Tibial nerve (tissue), 4 donors: Measurements from ENCODE around the gene B4GALT6. TPM values are rescaled to one million over a fixed set of nuclear protein-coding genes. Genes with fewer than 3 reads are reported as not detected.

Source experiments
- DNase-seq, 2 donors: peaks; one replicate each; pipeline ENCODE4 v3.0.0-alpha.2; 2019; ENCODE audit warnings: low spot score in 2 of 2
- H3K27ac ChIP-seq, 4 donors: fragments of 200-600 bp; sonication (generic) in 3 of 4; one replicate each; pipeline ENCODE4 v1.5.1; 2017 to 2019; ENCODE audit warnings: mild to moderate bottlenecking in 1 of 4
- H3K27me3 ChIP-seq, 2 donors: fragments of 200-600 bp; sonication (generic) in 1 of 2; one replicate each; pipeline versions ENCODE4 v1.5.1 to v1.6.0; 2017 to 2019
- H3K36me3 ChIP-seq, 3 donors: fragments of 200-600 bp; sonication (generic); one replicate each; pipeline ENCODE4 v1.5.1; 2018 to 2019
- H3K4me1 ChIP-seq, 4 donors: fragments of 200-600 bp; sonication (generic) in 3 of 4; one replicate each; pipeline ENCODE4 v1.5.1; 2017 to 2019
- H3K4me3 ChIP-seq, 4 donors: fragments of 200-600 bp; sonication (generic) in 3 of 4; one replicate each; pipeline ENCODE4 v1.5.1; 2017 to 2019; ENCODE audit warnings: mild to moderate bottlenecking in 1 of 4, moderate library complexity in 1 of 4
- H3K9me3 ChIP-seq, 4 donors: fragments of 200-600 bp; sonication (generic) in 3 of 4; one replicate each; pipeline ENCODE4 v1.5.1; 2017 to 2019
- EP300 ChIP-seq, 2 donors: sonication (generic); formaldehyde crosslinking; IDR thresholded peaks; one replicate each; pipeline ENCODE4 v1.6.1; 2017; ENCODE audit warnings: antibody characterized with exemption in 2 of 2, mild to moderate bottlenecking in 1 of 2
- POLR2A ChIP-seq, 2 donors: fragments of 450-650 bp; IDR thresholded peaks; one replicate each; pipeline ENCODE4 v1.6.1; 2017; ENCODE audit warnings: antibody characterized with exemption in 2 of 2, mild to moderate bottlenecking in 2 of 2, moderate library complexity in 2 of 2
- WGBS, 2 donors: methylation state at CpG; one replicate each; pipeline ENCODE4 v1.1.5; 2018; 5-methylcytosine and 5-hydroxymethylcytosine counted together
- total RNA-seq, 4 donors: library from RNA; depleted of rRNA; stranded (reverse); fragments of >200 nt; gene quantifications; one replicate each; pipeline ENCODE4 v1.1.0, GENCODE V29; 2016
- TF ChIP-seq, protein P1 (sequence below), 5 experiments: fragments of 200-600 bp in 3 of 5; fragments of 450-650 bp in 2 of 5; sonication (generic) in 3 of 5; IDR thresholded peaks; one replicate each; pipeline ENCODE4 v1.5.1; 2016 to 2019; ENCODE audit warnings: antibody characterized with exemption in 5 of 5, mild to moderate bottlenecking in 3 of 5, moderate library complexity in 2 of 5

Gene B4GALT6
- total RNA-seq, 4 donors from 2014 or later = 0.98 to 2.1 (median 1.5) TPM

DNA sequence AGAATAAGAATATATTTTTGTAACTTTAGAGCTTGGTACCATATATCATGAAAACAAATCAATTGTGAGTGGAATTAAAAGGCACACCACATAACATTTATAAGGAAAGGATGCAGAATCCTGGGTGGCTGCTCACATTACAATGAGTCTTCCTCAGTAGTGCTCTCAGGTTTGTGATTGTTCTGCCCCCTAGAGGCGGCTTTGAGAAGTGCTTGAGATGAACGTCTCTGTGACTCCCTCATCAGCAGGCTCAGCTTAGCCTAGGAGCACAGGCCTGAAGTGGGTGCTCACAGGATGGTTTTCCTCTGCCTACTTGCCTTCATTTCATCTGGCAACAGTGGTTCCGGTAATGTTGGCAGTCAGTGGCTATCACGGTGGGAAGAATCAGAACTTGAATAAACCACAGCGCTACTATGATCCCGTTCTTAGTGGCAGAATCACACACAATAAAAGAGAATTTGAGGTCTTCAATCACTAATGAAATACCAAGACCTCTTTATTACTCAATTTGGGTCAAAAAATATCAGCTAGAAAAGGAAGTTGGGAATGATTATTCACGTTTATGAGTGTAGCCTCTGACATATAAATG is 38.1 kb upstream of the B4GALT6 start:
- H3K4me1 ChIP-seq = peaks cover 0 to 8% (median 0%) of the 10 kb centered on the region in 4 donors
- no peak overlapping the region for H3K4me3 ChIP-seq
- no peaks in the 10 kb centered on the region for H3K27me3 ChIP-seq
- WGBS, 2 donors = 37% methylated on average over 7 of the region's 7 CpGs
- DNase-seq = peak; percentile 76 to 89
- H3K36me3 ChIP-seq = no peaks in the 10 kb centered on the region
- H3K27ac ChIP-seq = no peak overlapping the region
- TF ChIP-seq EP300 (IDR thresholded peaks at IDR 0.05) = no peak
- TF ChIP-seq, protein P1, sequence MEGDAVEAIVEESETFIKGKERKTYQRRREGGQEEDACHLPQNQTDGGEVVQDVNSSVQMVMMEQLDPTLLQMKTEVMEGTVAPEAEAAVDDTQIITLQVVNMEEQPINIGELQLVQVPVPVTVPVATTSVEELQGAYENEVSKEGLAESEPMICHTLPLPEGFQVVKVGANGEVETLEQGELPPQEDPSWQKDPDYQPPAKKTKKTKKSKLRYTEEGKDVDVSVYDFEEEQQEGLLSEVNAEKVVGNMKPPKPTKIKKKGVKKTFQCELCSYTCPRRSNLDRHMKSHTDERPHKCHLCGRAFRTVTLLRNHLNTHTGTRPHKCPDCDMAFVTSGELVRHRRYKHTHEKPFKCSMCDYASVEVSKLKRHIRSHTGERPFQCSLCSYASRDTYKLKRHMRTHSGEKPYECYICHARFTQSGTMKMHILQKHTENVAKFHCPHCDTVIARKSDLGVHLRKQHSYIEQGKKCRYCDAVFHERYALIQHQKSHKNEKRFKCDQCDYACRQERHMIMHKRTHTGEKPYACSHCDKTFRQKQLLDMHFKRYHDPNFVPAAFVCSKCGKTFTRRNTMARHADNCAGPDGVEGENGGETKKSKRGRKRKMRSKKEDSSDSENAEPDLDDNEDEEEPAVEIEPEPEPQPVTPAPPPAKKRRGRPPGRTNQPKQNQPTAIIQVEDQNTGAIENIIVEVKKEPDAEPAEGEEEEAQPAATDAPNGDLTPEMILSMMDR (IDR thresholded peaks at IDR 0.05) = peak; percentile 57 to 86 (median 73)
- H3K9me3 ChIP-seq = peaks cover 0 to 4% (median 0%) of the 10 kb centered on the region in 4 donors

DNA sequence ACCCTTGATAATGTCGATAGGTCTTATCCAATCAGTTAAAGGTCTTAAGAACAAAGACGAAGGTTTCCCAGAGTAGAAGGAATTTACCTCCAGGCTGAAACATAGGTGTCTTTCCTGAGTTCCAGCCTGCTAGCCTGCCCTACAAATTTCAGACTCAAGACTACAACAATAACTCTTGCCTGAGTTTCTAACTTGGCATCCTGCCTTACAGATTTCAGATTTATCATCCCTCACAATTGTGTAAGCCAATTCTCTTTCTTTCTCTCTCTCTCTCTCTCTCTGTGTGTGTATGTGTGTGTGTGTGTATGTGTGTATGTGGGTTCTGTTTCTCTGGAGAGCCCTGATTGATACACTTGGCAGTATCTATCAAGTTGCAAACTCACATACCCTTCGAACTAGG is 37.2 kb upstream of the B4GALT6 start:
- H3K27ac ChIP-seq = no peak overlapping the region
- WGBS, 2 donors = 80 to 86% methylated on average over 3 of the region's 3 CpGs
- H3K27me3 ChIP-seq = no peaks in the 10 kb centered on the region
- no peak for TF ChIP-seq EP300 (IDR thresholded peaks at IDR 0.05)
- no peaks in the 10 kb centered on the region for H3K36me3 ChIP-seq
- no peak for DNase-seq
- peaks cover 0 to 8% (median 0%) of the 10 kb centered on the region in 4 donors for H3K4me1 ChIP-seq
- no peak overlapping the region for H3K4me3 ChIP-seq
- peaks cover 0 to 4% (median 0%) of the 10 kb centered on the region in 4 donors for H3K9me3 ChIP-seq

DNA sequence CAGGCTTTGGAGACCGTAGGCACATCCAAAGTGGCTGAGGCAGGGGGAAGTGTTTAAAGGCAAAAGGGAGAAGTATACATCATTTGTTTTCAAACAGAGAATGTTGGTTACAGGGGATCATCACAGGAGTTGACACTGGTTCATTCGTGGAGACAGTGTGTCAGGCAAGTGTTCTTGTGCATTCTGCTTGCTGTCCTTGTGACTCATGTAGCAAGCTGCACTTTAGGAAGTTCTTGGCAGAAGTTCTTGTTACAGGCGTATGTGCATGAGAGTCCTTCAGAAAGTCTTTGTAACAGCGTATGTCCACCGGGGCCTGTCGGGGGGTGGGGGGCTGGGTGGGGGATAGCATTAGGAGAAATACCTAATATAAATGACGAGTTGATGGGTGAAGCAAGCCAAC is 36.5 kb upstream of the B4GALT6 start:
- WGBS, 2 donors = 74 to 82% methylated on average over 7 of the region's 7 CpGs
- DNase-seq = no peak
- H3K27ac ChIP-seq = no peak overlapping the region
- no peaks in the 10 kb centered on the region for H3K36me3 ChIP-seq
- no peak for TF ChIP-seq POLR2A (IDR thresholded peaks at IDR 0.05)
- TF ChIP-seq, protein P1 (IDR thresholded peaks at IDR 0.05) = no peak
- TF ChIP-seq EP300 (IDR thresholded peaks at IDR 0.05) = no peak
- H3K9me3 ChIP-seq = peaks cover 0 to 4% (median 0%) of the 10 kb centered on the region in 4 donors
- no peaks in the 10 kb centered on the region for H3K27me3 ChIP-seq
- H3K4me1 ChIP-seq = peaks cover 0 to 8% (median 0%) of the 10 kb centered on the region in 4 donors
- no peak overlapping the region for H3K4me3 ChIP-seq

DNA sequence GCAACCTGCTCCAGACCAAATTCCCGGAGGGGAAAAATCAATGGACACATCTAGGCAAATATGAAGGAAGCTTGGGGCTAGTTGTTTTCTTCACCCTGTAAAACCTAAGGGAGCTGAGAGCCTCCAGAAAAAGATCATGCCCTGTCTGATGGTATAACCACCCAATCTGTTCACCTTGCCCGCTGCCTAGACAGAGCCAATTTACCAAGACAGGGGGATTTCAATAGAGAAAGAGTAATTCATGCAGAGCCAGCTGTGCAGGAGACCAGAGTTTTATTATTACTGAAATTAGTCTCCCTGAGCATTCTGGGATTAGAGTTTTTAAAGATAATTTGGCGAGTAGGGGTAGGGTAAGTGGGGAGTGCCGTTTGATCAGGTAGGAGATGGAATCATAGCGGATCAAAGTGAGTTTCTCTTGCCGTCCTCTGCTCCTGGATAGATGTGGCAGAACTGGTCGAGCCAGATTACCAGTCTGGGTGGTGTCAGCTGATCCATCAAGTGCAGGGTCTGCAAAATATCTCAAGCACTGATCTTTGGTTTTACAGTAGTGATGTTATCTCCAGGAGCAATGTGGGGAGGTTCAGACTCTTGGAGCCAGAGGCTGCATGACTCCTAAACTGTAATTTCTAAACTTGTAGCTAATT is 35.1 kb upstream of the B4GALT6 start:
- Histone ChIP-seq H3K4me3 (no peak overlapping the region), H3K27me3 (no peaks in the 10 kb centered on the region), H3K36me3 (no peaks in the 10 kb centered on the region), H3K9me3 (peaks cover 0 to 4% (median 0%) of the 10 kb centered on the region in 4 donors), H3K27ac (no peak overlapping the region), H3K4me1 (peaks cover 0 to 8% (median 0%) of the 10 kb centered on the region in 4 donors)
- TF ChIP-seq POLR2A (IDR thresholded peaks at IDR 0.05) (no peak), EP300 (IDR thresholded peaks at IDR 0.05) (no peak)
- TF ChIP-seq, protein P1 (IDR thresholded peaks at IDR 0.05) = no peak
- DNase-seq = no peak
- WGBS, 2 donors = 90 to 94% methylated on average over 7 of the region's 7 CpGs

DNA sequence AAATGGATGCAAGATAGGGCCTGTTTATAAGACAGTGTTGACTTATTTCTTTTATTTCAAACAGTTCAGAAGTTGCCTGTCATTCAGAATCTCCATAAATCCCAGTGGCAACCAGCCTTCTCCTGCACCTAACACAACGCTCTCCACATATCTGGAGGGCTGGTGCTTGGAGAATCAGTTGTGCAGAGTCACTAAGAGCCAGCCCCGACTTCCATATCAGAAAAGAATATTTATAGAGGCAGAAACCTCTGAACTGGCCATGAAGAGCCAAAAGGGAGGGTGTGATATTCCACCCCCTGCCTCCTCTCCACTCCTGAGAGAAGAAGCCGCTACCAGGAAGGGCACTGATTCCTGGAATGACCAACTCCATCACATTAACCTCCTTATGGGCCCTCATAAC is 34.0 kb upstream of the B4GALT6 start:
- Histone ChIP-seq H3K9me3 (peaks cover 0 to 4% (median 0%) of the 10 kb centered on the region in 4 donors), H3K4me1 (peaks cover 0 to 2% (median 0%) of the 10 kb centered on the region in 4 donors), H3K27ac (no peak overlapping the region), H3K27me3 (no peaks in the 10 kb centered on the region), H3K4me3 (no peak overlapping the region), H3K36me3 (no peaks in the 10 kb centered on the region)
- TF ChIP-seq, protein P1 (IDR thresholded peaks at IDR 0.05) = no peak
- TF ChIP-seq EP300 (IDR thresholded peaks at IDR 0.05) (no peak), POLR2A (IDR thresholded peaks at IDR 0.05) (no peak)
- no peak for DNase-seq
- WGBS, 2 donors = 81 to 89% methylated on average over 3 of the region's 3 CpGs
